ENCODE data around the gene NT5M.

Gene NT5M

GRCh38 chr17:17365476-17366110 lies 62.4 kb downstream of the NT5M start:
- TF ChIP-seq CTCF (IDR thresholded peaks at IDR 0.05) = no peak
- Histone ChIP-seq H3K36me3 (ENCODE audit: control insufficient read depth, insufficient read depth, low read length) (peaks cover 3% of the 10 kb centered on the region), H3K27me3 (ENCODE audit: control insufficient read depth, insufficient read depth, low read length) (no peaks in the 10 kb centered on the region), H3K4me3 (ENCODE audit: low read depth, low read length) (no peak overlapping the region), H3K9me3 (ENCODE audit: control insufficient read depth, low read length) (no peaks in the 10 kb centered on the region), H3K79me2 (no peaks in the 10 kb centered on the region), H2AFZ (no peak overlapping the region), H3K27ac (no peak overlapping the region), H3K4me1 (no peaks in the 10 kb centered on the region), H3K4me2 (ENCODE audit: low read length) (no peak overlapping the region), H3K9ac (no peak overlapping the region)

- H3K9me3 ChIP-seq (ENCODE audit: control insufficient read depth, low read length) = no peaks in the 10 kb centered on the region
- H3K4me2 ChIP-seq (ENCODE audit: low read length) = no peak overlapping the region
- no peak overlapping the region for H2AFZ ChIP-seq
- TF ChIP-seq CTCF (IDR thresholded peaks at IDR 0.05) = no peak
- no peak overlapping the region for H3K27ac ChIP-seq
- H3K79me2 ChIP-seq = no peaks in the 10 kb centered on the region
- H3K9ac ChIP-seq = no peak overlapping the region
- H3K4me3 ChIP-seq (ENCODE audit: low read depth, low read length) = no peak overlapping the region
- H3K4me1 ChIP-seq = no peaks in the 10 kb centered on the region
- peaks cover 3% of the 10 kb centered on the region for H3K36me3 ChIP-seq (ENCODE audit: control insufficient read depth, insufficient read depth, low read length)
- no peaks in the 10 kb centered on the region for H3K27me3 ChIP-seq (ENCODE audit: control insufficient read depth, insufficient read depth, low read length)
These were observed 63.1 kb downstream of the NT5M start for GRCh38 chr17:17366235-17366634.

GRCh38 chr17:17366941-17367875 lies 64.0 kb downstream of the NT5M start:
- TF ChIP-seq CTCF (IDR thresholded peaks at IDR 0.05) = no peak
- H3K9ac ChIP-seq = no peak overlapping the region
- no peak overlapping the region for H3K4me2 ChIP-seq (ENCODE audit: low read length)
- H3K79me2 ChIP-seq = no peaks in the 10 kb centered on the region
- H3K9me3 ChIP-seq (ENCODE audit: control insufficient read depth, low read length) = no peaks in the 10 kb centered on the region
- H3K4me3 ChIP-seq (ENCODE audit: low read depth, low read length) = no peak overlapping the region
- peak overlapping the region; percentile 15 for H3K27ac ChIP-seq
- no peak overlapping the region for H2AFZ ChIP-seq
- H3K27me3 ChIP-seq (ENCODE audit: control insufficient read depth, insufficient read depth, low read length) = no peaks in the 10 kb centered on the region
- H3K4me1 ChIP-seq = no peaks in the 10 kb centered on the region
- H3K36me3 ChIP-seq (ENCODE audit: control insufficient read depth, insufficient read depth, low read length) = peaks cover 3% of the 10 kb centered on the region

- Histone ChIP-seq H3K36me3 (ENCODE audit: control insufficient read depth, insufficient read depth, low read length) (peaks cover 3% of the 10 kb centered on the region), H3K9ac (no peak overlapping the region), H3K79me2 (no peaks in the 10 kb centered on the region), H3K9me3 (ENCODE audit: control insufficient read depth, low read length) (no peaks in the 10 kb centered on the region), H3K4me3 (ENCODE audit: low read depth, low read length) (no peak overlapping the region), H2AFZ (no peak overlapping the region), H3K4me1 (no peaks in the 10 kb centered on the region), H3K4me2 (ENCODE audit: low read length) (no peak overlapping the region), H3K27ac (no peak overlapping the region), H3K27me3 (ENCODE audit: control insufficient read depth, insufficient read depth, low read length) (no peaks in the 10 kb centered on the region)
- TF ChIP-seq CTCF (IDR thresholded peaks at IDR 0.05) = no peak
These were observed 64.8 kb downstream of the NT5M start for GRCh38 chr17:17367931-17368330.

Data from parathyroid adenoma (tissue), 2 donors.